Tibial artery (tissue), 4 donors: Measurements from ENCODE around the gene USP24.
"Not testable (repeated sequence)": the region's sequence is repeated elsewhere in the genome, so short reads cannot be mapped to it uniquely, and the experiment has no call there.

Source experiments
- DNase-seq, 2 donors: peaks; one replicate each; pipeline ENCODE4 v3.0.0-alpha.2; 2019
- H3K27ac ChIP-seq, 2 donors: fragments of 200-600 bp; sonication (generic) in 1 of 2; 1 replicate in 1 of 2; 2 replicates in 1 of 2; pipeline ENCODE4 v1.5.1; 2018 to 2019; ENCODE audit warnings: mild to moderate bottlenecking in 1 of 2
- H3K27me3 ChIP-seq, 2 donors: fragments of 200-600 bp; sonication (generic) in 1 of 2; one replicate each; pipeline versions ENCODE4 v1.5.1 to v1.6.0; 2016 to 2019
- H3K36me3 ChIP-seq, 3 donors: fragments of 200-600 bp; sonication (generic) in 2 of 3; one replicate each; pipeline ENCODE4 v1.5.1; 2016 to 2019; ENCODE audit warnings: mild to moderate bottlenecking in 2 of 3
- H3K4me1 ChIP-seq, 4 donors: fragments of 200-600 bp; sonication (generic) in 2 of 4; 1 replicate in 3 of 4; 2 replicates in 1 of 4; pipeline ENCODE4 v1.5.1; 2016 to 2019
- H3K4me3 ChIP-seq, 2 donors: fragments of 200-600 bp; sonication (generic) in 1 of 2; 1 replicate in 1 of 2; 2 replicates in 1 of 2; pipeline ENCODE4 v1.5.1; 2018 to 2019; ENCODE audit warnings: mild to moderate bottlenecking in 2 of 2
- H3K9me3 ChIP-seq, 3 donors: fragments of 200-600 bp; sonication (generic) in 1 of 3; one replicate each; pipeline ENCODE4 v1.5.1; 2016 to 2019
- intact Hi-C: fragments of 100-400 bp; cut with DNase I; formaldehyde crosslinking; loops from one replicate; pipeline ENCODE4 v1.15.0; 2023; ENCODE audit warnings: low total_unique reads
- TF ChIP-seq, protein P1 (sequence below), 2 experiments: fragments of 200-600 bp in 1 of 2; fragments of 450-650 bp in 1 of 2; IDR thresholded peaks; one replicate each; pipeline ENCODE4 v1.5.1; 2017 to 2019; ENCODE audit warnings: antibody characterized with exemption in 2 of 2, mild to moderate bottlenecking in 1 of 2, moderate library complexity in 1 of 2

USP24 gene

DNA sequence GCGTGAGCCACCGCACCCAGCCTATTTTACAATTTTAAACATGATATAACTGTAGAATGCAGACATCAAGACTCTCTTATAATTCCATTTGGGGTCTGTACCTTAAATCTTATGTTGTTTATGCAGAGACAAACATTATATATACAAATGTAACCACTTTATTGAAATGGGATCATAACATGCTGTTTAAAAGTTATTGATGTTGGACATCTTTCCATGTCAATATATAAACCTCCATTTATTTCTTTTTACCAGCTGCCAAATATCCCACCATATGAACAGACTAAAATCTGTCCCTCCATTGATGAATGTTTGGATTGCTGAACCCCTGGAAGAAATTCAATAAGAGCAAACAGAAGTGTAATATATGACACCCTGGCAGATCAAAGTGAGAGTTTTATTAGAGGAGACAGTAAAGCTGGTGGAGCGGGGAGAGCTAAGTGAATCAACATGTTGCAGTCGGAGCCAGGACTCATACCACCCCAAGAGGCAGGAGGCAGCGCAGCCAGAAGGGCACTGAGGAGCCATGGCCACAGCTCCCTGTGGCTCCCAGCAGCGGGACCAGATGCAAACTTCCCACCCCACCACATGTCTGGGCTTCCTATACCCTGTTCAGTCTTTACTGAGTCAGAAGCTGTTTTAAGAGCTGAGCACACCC lies 180.6 kb downstream of the USP24 start:
- Histone ChIP-seq H3K36me3 (no peaks in the 10 kb centered on the region), H3K9me3 (no peaks in the 10 kb centered on the region), H3K27ac (no peak overlapping the region), H3K4me1 (peaks cover 0 to 9% (median 4%) of the 10 kb centered on the region in 4 donors), H3K27me3 (peaks cover 0 to 73% of the 10 kb centered on the region in 2 donors), H3K4me3 (no peak overlapping the region)
- TF ChIP-seq, protein P1, sequence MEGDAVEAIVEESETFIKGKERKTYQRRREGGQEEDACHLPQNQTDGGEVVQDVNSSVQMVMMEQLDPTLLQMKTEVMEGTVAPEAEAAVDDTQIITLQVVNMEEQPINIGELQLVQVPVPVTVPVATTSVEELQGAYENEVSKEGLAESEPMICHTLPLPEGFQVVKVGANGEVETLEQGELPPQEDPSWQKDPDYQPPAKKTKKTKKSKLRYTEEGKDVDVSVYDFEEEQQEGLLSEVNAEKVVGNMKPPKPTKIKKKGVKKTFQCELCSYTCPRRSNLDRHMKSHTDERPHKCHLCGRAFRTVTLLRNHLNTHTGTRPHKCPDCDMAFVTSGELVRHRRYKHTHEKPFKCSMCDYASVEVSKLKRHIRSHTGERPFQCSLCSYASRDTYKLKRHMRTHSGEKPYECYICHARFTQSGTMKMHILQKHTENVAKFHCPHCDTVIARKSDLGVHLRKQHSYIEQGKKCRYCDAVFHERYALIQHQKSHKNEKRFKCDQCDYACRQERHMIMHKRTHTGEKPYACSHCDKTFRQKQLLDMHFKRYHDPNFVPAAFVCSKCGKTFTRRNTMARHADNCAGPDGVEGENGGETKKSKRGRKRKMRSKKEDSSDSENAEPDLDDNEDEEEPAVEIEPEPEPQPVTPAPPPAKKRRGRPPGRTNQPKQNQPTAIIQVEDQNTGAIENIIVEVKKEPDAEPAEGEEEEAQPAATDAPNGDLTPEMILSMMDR (IDR thresholded peaks at IDR 0.05), result no peak
- intact Hi-C loops, result no loop called here
- DNase-seq, result peak in 1 of 2 donors; percentile 7

DNA sequence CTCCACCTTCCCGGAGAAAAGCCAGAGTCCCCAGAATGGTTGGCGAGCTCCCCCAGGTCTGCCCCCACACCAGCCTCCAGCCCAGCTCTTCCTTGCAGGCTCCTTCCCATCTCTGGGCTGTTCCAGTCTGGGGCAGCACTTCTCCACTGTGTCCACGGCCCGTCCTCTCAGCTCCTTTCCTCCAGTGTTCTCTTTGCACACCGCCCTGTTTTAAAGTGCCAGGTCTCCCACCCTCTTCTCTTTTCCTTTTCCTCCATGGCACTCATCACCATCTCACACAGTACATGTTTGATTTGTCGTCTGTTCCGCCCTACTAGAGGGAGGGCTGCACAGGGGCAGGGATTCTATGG lies 181.9 kb downstream of the USP24 start:
- H3K27me3 ChIP-seq, result peaks cover 0 to 59% of the 10 kb centered on the region in 2 donors
- no peak overlapping the region for H3K4me3 ChIP-seq
- TF ChIP-seq, protein P1 (IDR thresholded peaks at IDR 0.05), result no peak
- no peaks in the 10 kb centered on the region for H3K36me3 ChIP-seq
- H3K27ac ChIP-seq, result no peak overlapping the region
- intact Hi-C loops, result no loop called here
- DNase-seq, result peak in 1 of 2 donors; percentile 28
- H3K4me1 ChIP-seq, result no peaks in the 10 kb centered on the region
- no peaks in the 10 kb centered on the region for H3K9me3 ChIP-seq

DNA sequence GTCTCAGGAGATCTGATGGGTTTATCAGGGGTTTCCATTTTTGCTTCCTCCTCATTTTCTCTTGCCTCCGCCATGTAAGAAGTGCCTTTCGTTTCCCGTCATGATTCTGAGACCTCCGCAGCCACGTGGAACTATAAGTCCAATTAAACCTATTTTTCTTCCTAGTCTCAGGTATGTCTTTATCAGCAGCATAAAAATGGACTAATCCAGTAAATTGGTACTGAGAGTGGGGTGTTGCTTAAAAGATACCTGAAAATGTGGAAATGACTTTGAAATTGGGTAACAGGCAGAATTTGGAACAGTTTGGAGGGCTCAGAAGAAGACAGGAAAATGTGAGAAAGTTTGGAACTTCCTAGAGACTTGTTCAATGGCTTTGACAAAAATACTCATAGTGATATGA lies 184.1 kb downstream of the USP24 start:
- H3K27ac ChIP-seq, H3K4me1 ChIP-seq, H3K9me3 ChIP-seq, H3K36me3 ChIP-seq, DNase-seq, intact Hi-C loops, H3K4me3 ChIP-seq: not testable (repeated sequence)
- peaks cover 0 to 38% of the 10 kb centered on the region in 2 donors for H3K27me3 ChIP-seq

DNA sequence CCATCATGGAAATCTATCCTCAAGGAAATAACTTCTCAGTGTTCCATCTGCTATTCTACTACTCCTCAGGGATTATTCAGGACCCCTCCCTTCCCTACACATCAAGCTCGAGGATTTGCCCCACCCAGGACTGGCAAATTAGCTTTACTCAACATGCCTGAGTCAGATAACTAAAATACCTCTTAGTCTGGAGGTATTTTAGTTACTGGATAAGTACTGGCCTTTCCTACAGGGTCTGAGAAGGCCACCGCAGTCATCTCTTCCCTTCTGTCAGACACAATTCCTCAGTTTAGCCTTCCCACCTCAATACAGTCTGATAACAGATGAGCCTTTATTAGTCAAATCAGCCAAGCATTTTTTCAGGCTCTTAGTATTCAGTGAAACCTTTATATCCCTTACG lies 188.5 kb downstream of the USP24 start:
- H3K27me3 ChIP-seq, intact Hi-C loops, DNase-seq, H3K9me3 ChIP-seq, H3K4me3 ChIP-seq, H3K27ac ChIP-seq, H3K36me3 ChIP-seq, H3K4me1 ChIP-seq: not testable (repeated sequence)

DNA sequence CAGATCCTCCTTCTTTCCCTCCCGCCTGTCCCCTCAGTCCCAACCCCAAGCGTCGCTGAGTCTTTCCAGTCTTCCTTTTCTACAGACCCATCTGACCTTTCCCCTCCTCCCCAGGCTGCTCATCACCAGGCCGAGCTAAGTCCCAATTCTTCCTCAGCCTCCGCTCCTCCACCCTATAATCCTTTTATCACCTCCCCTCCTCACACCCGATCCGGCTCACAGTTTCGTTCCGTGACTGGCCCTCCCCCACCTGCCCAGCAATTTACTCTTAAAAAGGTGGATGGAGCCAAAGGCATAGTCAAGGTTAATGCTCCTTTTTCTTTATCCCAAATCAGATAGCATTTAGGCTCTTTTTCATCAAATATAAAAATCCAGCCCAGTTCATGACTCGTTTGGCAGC lies 191.0 kb downstream of the USP24 start:
- H3K4me1 ChIP-seq, H3K36me3 ChIP-seq, intact Hi-C loops, H3K4me3 ChIP-seq, H3K9me3 ChIP-seq, H3K27ac ChIP-seq, DNase-seq: not testable (repeated sequence)
- H3K27me3 ChIP-seq, result peaks cover 0 to 13% of the 10 kb centered on the region in 2 donors

DNA sequence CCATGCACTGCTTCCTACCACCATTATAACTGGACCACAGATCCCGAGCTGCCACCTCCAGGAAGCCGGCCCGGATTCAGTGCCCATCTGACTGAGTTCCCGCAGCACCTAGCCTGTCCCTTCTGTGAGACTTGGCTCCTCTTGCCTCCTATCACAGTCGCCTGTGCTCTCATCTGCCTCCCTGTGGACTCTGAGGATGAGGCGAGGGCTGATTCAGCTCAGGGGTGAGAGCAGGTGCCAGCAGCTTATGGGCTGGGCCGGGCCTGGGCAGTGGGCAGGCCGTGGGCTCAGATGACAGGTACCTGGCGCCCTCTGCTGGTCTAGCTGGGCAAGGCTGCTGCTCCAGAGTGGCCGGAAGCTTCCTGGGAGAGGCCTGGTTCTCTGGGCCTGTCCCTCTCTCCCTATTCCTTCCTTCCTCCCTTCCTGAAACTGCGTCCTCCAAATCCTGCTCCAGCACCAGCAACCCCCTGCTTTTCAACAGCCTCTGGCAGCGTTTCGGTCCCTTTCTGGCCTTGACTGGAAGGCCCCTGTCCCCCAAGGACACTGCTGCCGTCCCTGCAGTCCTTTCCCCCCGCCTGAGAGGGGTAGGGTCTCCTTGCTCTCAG lies 193.1 kb downstream of the USP24 start:
- no peaks in the 10 kb centered on the region for H3K36me3 ChIP-seq
- H3K27ac ChIP-seq, result no peak overlapping the region
- H3K27me3 ChIP-seq, result peaks cover 0 to 16% of the 10 kb centered on the region in 2 donors
- intact Hi-C loops, result no loop called here
- peaks cover 0 to 5% (median 0%) of the 10 kb centered on the region in 4 donors for H3K4me1 ChIP-seq
- TF ChIP-seq, protein P1 (IDR thresholded peaks at IDR 0.05), result peak; percentile 72
- peak; percentile 55 to 80 for DNase-seq
- H3K9me3 ChIP-seq, result no peaks in the 10 kb centered on the region
- no peak overlapping the region for H3K4me3 ChIP-seq

DNA sequence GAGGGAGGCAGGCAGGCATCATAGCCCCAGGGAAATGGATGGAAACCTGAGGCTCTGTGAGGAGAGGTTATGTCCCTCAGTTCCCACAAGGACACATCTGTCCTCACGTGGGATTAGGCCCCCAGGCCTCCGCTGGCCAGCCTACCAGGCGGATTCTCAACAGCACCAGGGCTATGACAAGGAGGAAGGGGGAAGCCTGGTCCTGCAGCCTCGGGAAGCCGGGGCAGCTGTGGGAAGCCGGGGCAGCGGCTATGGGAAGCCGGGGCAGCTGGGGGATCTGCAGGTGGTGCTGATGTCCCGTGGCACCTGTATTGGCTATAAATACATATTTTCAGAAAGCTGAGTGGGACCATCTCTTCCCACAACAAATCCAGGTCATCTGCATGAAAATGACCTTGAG lies 196.8 kb downstream of the USP24 start:
- Histone ChIP-seq H3K27ac (no peak overlapping the region), H3K4me1 (peaks cover 0 to 17% (median 5%) of the 10 kb centered on the region in 4 donors), H3K9me3 (no peaks in the 10 kb centered on the region), H3K27me3 (peaks cover 0 to 32% of the 10 kb centered on the region in 2 donors), H3K36me3 (no peaks in the 10 kb centered on the region), H3K4me3 (no peak overlapping the region)
- intact Hi-C loops, result no loop called here
- TF ChIP-seq, protein P1 (IDR thresholded peaks at IDR 0.05), result no peak
- no peak for DNase-seq
